Raji (cell line): ENCODE results near the gene HOXB3.

Source experiments
- POLR2A ChIP-seq: IDR thresholded peaks from 2 replicates; pipeline ENCODE4 v1.6.1; 2011; ENCODE audit warnings: low read depth, low read length, control low read depth; ENCODE audit not compliant: insufficient read depth

Gene HOXB3

DNA sequence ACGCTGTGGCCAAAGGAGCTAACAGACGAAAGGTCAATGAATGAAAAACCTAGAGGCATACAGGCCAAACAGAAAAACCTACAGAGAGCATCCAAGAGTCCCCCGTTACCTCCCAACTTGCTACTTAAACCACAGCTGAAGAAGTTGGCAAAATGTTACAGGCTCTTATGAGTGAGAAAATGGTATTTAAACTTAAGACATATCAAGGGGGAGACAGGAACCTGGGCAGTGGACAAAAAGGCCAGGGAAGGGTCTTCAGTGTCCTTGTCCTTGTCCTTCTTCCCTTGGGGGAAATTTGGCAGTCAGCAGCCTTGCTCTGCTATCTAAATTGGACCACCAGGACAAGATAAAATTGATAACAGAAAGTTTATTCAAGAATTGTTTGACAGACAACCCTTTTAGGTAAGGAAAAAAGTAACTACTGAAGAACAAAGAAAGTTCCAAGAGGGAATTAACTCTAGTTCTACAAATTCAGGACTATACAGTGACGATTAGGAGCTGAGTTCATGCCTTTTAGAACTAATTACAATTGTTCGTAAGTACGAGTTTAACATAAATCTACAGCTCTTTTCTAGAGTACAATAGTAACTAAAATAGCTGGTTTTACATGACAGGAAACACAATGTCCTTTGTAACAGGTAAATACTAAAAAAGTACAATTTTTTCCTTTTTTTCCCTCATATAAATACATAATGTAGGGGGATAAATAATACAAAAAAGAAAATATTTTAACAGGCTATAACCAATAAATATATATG lies 41.3 kb downstream of the HOXB3 start:
- TF ChIP-seq POLR2A: no peak

DNA sequence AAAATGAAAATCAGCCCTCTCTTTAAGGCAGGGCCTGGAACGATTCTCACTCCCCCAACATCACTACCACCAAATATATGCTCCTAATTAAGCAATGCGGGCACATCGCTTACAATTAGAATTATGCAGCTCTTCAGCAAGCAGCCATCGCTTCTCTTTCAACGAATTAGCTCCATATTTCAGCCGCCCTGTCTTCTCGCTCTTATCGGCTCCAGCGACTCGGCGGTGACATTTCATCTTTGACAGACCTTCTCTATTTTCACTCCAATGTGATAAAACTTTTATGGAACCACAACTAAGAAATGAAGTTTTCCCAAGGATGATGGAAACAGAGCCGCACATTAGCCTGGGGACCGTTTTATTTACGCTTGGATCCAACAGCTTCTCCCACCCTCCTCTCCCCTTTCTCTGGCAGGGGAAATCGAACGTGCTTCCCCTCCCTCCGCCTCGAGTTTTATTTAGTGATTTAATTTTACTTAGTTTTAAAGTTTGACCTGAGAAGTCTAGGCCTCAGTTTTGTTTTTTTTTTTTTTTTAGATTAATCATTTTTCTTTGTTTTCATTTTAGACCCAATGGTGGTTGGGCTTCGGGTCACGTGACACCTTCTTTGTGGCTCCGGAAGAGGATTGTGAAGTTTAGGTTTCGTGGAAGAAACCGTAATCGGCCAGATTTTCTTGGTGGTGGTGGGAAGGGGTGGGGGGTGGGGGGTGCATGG lies 42.1 kb downstream of the HOXB3 start:
- TF ChIP-seq POLR2A: no peak

DNA sequence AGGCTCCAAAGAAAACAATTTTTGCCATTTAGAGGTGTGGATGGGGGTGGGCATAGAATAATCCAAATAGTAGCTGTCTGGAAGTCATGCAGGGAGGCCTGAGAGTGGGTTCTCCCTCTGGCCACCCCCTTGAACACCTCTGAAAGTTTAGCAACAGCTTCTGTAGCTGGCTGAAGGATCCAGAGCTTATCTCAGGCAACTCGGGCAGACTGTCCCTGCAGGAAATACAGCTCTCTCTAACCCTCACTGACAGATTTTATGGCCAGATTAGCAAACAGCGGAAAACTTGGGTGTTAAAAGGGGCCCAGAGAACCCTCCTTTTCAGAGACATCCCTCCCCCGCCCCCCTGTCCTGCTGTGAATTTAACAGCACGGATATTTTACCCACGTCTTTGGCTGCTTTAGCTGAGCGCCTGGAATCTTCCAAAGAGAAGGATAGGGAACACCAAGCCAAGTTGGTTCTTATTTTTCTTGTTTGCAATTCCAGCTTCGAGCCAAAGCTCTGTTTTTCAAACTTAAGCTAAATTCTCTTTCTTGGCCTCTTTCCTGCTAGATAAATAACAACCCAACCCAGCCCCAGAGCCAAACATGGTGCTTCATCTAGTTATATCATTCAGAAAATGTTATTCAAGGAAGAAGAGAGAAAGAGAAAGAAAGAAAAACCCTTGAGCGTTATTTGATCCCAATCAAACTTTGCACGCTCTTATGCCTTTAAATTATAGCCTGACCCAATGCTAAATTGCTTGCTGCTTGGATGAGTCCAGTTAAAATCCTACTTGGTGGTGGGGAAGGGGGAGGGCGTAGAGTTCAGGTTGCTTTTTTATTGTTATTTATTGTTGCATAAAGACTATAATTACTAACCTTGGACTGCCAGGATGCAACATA lies 42.9 kb downstream of the HOXB3 start:
- no peak for TF ChIP-seq POLR2A

DNA sequence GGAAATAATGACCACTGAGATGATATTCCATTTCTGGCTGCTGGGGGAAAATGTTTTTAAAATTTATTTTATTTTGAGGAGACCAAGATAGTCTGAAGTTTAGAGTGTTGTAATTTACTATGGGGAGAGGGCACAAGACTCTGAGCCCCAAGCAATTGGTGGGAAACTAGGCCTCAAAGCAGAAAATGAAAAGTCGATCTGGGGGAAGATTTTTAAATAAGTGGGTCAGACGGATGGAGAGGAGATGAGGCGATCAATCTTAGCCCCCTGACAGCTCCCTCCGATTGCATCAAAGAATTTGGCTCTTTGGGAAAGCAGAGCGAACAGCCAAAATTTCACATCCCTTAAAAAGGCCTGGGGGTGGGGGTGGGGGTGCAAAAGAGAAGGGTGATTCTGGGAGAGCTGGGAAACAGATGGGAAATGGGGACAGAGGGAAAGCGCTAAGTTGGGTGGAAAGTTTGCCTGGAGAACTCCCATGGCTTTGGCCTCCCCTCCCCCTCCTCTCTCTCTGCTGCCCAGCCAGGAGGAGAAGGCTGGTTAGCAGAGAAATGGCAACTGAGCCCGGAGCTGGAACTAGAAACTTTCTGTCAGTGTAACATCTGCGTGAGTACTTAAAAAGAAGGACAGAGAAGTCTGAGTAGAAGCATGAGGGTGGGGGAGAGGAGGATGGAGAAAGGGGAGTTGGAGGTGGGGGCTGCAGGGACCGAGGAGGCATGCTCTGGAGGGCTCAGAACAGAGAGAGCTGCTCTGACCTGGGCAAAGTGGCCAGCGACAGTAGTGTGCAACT lies 43.7 kb downstream of the HOXB3 start:
- TF ChIP-seq POLR2A: no peak

DNA sequence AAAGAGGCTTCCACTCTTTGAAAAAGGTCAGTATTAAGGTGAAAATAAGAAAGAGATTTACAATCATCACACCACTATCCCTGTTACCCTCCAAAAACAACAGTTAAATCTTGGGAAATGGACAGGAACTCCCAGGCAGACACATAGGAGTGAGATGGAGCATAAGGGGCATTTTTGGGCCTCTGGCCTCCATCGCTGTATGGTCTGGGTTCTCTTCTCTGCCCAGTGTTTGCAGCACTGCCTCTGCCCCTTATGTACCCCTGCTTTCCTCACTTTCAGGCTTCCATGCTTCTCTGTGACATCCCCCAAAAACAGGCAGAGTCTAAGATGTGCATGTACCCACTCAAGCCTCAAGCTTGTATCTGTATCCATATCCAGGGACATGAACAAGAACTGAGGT lies 44.5 kb downstream of the HOXB3 start:
- TF ChIP-seq POLR2A: no peak

DNA sequence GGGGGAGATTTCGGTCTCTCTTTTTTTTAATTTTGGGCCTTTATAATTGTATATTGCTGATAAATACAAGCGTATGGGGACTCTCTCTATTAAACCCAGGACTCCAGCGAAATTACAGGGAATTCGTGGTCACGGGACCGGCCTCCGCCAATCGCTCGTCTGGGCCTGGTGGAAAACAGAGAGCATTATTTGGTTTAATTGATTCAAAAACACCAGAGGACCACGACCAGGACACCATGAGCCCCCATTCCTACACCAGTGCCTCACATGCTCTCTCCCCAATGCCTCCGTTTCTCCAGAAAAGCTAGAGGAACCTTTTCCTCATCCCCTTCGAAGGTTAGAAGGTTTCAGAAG lies 45.0 kb downstream of the HOXB3 start, which contains the start of gene HOXB2:
HOXB2 (minus strand) TSS at position 88 of the 354 bp plus-strand sequence. CDS start 198 bp downstream, outside the sequence.
- no peak for TF ChIP-seq POLR2A

DNA sequence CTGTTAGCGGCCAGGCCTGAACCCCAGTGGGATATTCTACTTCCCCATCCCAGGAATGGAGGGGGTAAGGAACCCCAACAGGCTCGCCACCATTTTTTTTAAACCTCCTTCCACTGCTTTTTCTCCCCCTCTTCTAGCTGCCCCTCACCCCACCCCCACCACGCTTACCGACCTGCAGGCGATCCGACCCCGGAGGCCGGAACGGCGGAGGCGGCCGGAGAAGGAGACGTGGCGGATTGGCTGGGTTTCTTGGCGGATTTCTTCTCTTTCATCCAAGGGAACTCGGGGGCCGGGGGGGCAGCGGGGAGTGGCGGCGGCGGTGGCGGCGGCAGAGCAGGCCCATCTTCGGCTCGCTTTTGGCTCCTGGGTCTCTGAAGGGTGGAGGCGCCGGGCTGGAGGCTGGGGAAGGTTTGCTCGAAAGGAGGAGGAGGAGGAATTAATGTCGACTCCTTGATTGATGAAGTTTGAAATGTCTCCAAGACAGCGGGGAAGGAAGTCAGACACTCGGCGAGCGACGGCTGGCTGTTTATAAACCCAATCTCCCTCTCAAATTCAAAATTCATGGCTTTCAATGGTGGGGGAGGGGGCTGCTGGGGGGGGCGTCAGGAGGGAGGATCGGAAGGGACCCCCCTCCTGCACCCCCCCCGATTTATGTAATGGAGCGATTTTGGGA lies 45.6 kb downstream of the HOXB3 start:
- TF ChIP-seq POLR2A: no peak

DNA sequence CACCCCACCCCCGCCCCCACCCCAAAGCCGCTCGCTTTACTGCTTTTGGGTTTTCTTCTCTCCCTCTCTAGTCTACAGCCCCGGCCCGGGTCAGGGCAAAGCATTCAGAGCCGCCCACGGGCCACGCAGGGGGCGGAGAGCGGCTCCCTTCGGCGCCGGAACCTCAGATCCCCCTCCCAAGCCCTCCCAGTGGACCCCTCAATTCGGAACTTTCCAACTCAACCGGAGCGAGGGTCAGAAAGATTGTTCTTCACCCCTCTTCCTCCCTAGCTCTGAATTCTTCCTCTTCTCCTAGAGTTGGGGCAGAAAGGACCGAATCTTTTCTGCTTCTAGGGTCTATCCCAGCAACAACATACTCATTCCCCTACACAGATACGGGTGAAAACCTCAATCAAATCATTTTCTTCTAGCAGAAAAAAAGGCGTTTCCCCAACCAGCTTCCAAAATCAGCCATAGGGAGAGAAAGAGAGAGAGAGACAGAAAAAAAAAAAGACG lies 46.1 kb downstream of the HOXB3 start:
- no peak for TF ChIP-seq POLR2A

DNA sequence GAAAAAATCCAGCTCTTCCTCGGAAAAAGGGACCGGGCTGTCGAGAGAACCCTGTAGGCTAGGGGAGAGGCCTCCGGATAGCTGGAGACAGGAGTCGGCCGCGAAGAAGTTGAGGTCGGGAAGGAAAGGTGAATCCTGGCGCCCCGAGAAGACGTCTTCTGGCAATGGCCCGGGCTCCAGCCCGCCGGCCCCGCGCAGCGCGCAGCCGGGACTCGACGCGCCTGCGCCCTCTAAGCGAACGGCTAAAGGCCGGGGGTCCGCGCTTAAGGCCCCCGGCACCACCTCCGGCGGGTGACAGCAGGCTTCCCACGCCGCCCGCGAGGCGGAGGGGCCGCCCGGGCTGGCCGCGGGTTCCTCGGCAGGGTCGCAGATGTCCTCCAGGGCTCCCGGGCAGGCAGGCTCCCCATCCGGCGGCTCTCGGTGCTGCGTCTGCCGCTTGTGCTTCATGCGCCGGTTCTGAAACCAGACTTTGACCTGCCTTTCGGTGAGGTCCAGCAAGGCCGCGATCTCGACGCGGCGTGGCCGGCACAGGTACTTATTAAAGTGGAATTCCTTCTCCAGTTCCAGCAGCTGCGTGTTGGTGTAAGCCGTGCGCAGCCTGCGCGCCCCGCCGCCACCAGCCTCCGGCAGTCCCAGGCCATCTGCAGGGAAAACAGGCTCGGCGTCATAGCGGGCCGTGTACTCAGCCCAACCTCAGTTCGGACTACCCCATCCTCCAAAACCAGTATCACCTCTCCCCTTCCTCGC lies 46.8 kb downstream of the HOXB3 start:
- TF ChIP-seq POLR2A: no peak

DNA sequence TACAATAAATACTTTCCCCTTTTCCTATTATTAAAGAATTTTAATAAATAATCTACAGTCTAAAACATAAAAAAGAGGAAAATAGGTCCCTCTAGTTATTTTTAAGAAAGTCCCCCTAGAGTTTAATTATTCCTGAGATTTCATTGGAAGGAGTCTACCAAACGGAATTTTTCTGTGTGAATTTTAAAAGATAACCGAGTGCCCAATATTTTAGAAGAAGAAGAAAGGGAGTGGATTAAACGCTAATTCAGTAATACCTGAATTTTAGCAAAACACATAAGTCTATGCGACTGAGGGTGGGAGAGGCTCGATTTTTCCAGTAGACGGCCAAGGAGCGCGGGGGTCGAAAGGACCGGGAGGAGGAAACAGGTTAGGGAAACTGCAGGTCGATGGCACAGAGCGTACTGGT lies 47.3 kb downstream of the HOXB3 start:
- no peak for TF ChIP-seq POLR2A

DNA sequence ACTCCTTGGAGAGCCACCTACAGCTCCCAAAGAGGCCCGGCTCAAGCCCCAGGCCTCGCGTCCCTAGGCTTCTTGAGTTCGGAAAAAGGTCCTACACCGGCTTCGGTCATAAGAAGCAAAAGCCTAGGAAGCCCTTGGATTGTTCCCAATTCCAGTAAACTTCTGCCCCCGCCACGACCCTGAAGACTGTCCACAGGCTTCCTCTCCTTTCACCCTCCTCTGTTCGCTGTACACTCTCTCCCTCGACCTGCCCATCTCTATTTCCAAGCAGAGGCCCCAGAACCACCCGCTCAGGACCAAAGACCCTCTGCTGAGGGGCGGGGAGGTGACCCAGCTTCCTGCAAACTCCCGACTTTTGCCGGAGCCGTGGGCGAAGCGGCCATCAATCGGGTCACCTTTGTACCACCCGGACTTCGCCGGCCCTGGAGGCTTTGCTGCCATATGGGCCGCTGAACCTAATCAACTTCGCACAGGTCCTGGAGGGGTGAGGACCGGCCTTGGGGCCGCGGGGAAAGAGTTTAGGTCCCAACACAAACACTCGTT lies 47.9 kb downstream of the HOXB3 start:
- no peak for TF ChIP-seq POLR2A

DNA sequence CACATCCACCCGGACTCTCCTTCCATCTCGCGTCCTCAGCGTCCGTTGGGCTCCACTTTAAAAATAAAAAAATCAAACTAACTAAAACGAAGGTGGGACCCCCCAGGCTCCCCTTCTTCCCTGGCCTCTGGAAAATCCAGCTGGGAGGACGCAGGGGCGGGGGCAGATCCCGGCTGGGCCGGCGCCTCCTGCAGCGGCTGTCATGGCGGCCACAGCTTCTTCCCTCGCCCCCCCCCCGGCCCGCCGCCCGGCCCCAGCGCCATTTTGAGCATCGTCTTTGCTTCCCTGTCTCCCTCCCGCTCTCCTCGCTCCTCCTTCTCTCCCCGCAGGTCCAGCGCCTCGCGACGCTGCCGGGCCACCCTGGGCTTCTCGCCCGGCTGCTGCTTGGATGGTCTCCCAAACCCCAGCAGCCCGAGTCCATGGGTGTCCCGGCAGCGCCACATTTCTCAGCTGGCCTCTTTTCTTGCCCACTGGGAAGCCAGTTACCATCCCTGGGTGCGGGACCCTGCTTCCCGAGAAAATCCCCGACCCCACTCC lies 48.4 kb downstream of the HOXB3 start:
- TF ChIP-seq POLR2A: no peak

DNA sequence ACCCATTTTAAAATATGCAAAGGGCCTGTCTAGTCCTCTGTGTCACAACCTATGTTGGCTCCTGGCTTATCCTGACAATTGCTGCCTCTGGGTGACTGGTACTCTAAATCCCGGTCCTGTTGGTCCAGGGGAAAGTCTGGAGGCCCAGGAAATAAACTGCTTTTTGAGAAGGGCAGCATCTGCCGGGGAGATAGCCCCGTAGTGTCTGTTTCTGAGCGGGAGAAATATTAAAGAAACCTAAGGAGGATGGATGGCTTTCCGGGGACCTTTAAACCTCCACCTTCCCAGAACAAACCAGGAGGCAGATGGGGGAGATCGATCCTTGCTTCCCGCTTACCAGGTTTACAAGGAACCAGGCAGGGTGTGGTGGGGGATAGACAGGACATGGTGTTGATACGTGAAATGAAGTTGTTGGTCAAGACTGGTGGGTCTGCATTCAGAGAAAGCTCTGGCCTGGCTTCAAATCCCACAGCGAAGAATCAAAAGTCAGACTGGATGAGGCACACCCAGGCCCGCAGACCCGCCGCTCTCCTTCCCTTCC lies 48.9 kb downstream of the HOXB3 start:
- no peak for TF ChIP-seq POLR2A
